Liver (tissue), 9 donors: ENCODE data around the gene GRK3. TPM values are rescaled to one million over a fixed set of nuclear protein-coding genes. Genes with fewer than 3 reads are reported as not detected.

Experiments
- DNase-seq: peaks from one replicate; pipeline ENCODE4 v3.0.0-alpha.2; 2017; ENCODE audit warnings: low spot score
- H3K27ac ChIP-seq, 2 donors: one replicate each; pipeline ENCODE4 v1.7.0; 2013; ENCODE audit warnings: inconsistent platforms in 2 of 2, low read length in 2 of 2, control low read depth in 1 of 2, low read depth in 1 of 2, mild to moderate bottlenecking in 1 of 2
- H3K27me3 ChIP-seq, 4 donors: one replicate each; pipeline versions ENCODE4 v1.6.1 to v1.7.0; 2013; ENCODE audit warnings: low read length in 3 of 4, inconsistent platforms in 1 of 4, mild to moderate bottlenecking in 1 of 4, moderate library complexity in 1 of 4; ENCODE audit not compliant: control insufficient read depth in 4 of 4, insufficient read depth in 4 of 4
- H3K36me3 ChIP-seq, 4 donors: one replicate each; pipeline versions ENCODE4 v1.6.1 to v1.7.0; 2013; ENCODE audit warnings: low read length in 3 of 4, mild to moderate bottlenecking in 3 of 4, low read depth in 1 of 4, moderate library complexity in 1 of 4; ENCODE audit not compliant: control insufficient read depth in 4 of 4, insufficient read depth in 3 of 4
- H3K4me1 ChIP-seq, 4 donors: one replicate each; pipeline versions ENCODE4 v1.6.1 to v1.7.0; 2013; ENCODE audit warnings: low read length in 3 of 4, mild to moderate bottlenecking in 3 of 4, moderate library complexity in 1 of 4; ENCODE audit not compliant: control insufficient read depth in 4 of 4, insufficient read depth in 4 of 4
- H3K4me3 ChIP-seq, 3 donors: one replicate each; pipeline versions ENCODE4 v1.6.1 to v1.7.0; 2013; ENCODE audit warnings: low read length in 3 of 3, control low read depth in 1 of 3, low read depth in 1 of 3, mild to moderate bottlenecking in 1 of 3
- H3K9ac ChIP-seq, 2 donors: one replicate each; pipeline ENCODE4 v1.7.0; 2013; ENCODE audit warnings: low read length in 2 of 2, mild to moderate bottlenecking in 2 of 2, moderate library complexity in 2 of 2, control low read depth in 1 of 2, low read depth in 1 of 2
- H3K9me3 ChIP-seq, 4 donors: one replicate each; pipeline versions ENCODE4 v1.6.1 to v1.7.0; 2013; ENCODE audit warnings: low read length in 3 of 4; ENCODE audit not compliant: control insufficient read depth in 4 of 4
- EGR1 ChIP-seq, 2 donors: IDR thresholded peaks; 2 replicates each; pipeline ENCODE4 v1.6.1; 2016 to 2018; ENCODE audit warnings: antibody characterized with exemption in 2 of 2, low read depth in 2 of 2
- FOXA1 ChIP-seq: IDR thresholded peaks from 2 replicates; pipeline ENCODE4 v1.6.1; 2016; ENCODE audit warnings: antibody characterized with exemption
- GABPA ChIP-seq, 2 donors: IDR thresholded peaks in 1 of 2; conservative IDR thresholded peaks in 1 of 2; 2 replicates each; pipeline ENCODE4 v1.6.1; 2016; ENCODE audit warnings: antibody characterized with exemption in 2 of 2, mild to moderate bottlenecking in 1 of 2, moderate library complexity in 1 of 2
- HNF4A ChIP-seq, 2 donors: conservative IDR thresholded peaks; 2 replicates each; pipeline ENCODE4 v1.6.1; 2016; ENCODE audit warnings: antibody characterized with exemption in 2 of 2, mild to moderate bottlenecking in 2 of 2
- HNF4G ChIP-seq: IDR thresholded peaks from 2 replicates; pipeline ENCODE4 v1.6.1; 2016; ENCODE audit warnings: antibody characterized with exemption
- JUND ChIP-seq, 2 donors: IDR thresholded peaks; 2 replicates each; pipeline ENCODE4 v1.6.1; 2016; ENCODE audit warnings: antibody characterized with exemption in 2 of 2
- MAX ChIP-seq: IDR thresholded peaks from 2 replicates; pipeline ENCODE4 v1.6.1; 2016; ENCODE audit warnings: antibody characterized with exemption
- NR2F2 ChIP-seq: IDR thresholded peaks from 2 replicates; pipeline ENCODE4 v1.6.1; 2016; ENCODE audit warnings: antibody characterized with exemption
- REST ChIP-seq: IDR thresholded peaks from 2 replicates; pipeline ENCODE4 v1.6.1; 2016; ENCODE audit warnings: antibody characterized with exemption, mild to moderate bottlenecking
- RXRA ChIP-seq, 2 donors: IDR thresholded peaks; 2 replicates each; pipeline ENCODE4 v1.6.1; 2017 to 2018; ENCODE audit warnings: antibody characterized with exemption in 2 of 2, mild to moderate bottlenecking in 1 of 2
- SP1 ChIP-seq: IDR thresholded peaks from 2 replicates; pipeline ENCODE4 v1.6.1; 2018; ENCODE audit warnings: antibody characterized with exemption, mild to moderate bottlenecking
- TAF1 ChIP-seq: conservative IDR thresholded peaks from 2 replicates; pipeline ENCODE4 v1.6.1; 2016; ENCODE audit warnings: antibody characterized with exemption, mild to moderate bottlenecking
- YY1 ChIP-seq: IDR thresholded peaks from 2 replicates; pipeline ENCODE4 v1.6.1; 2016; ENCODE audit warnings: antibody characterized with exemption, mild to moderate bottlenecking
- WGBS: extraction: QIAGEN DNeasy Blood & Tissue Kit; methylation state at CpG from one replicate; pipeline ENCODE4 v1.1.7; 2013; 5-methylcytosine and 5-hydroxymethylcytosine counted together
- polyA plus RNA-seq, 2 donors: library from polyadenylated mRNA; stranded (reverse) in 1 of 2; unstranded in 1 of 2; fragments of 200-250 nt in 1 of 2; fragments of >200 nt in 1 of 2; fragmentation: Nextera tagmentation in 1 of 2; extraction: Ambion mirVana in 1 of 2; gene quantifications; one replicate each; pipeline versions ENCODE4 v1.2.1 to v1.2.3, GENCODE V29; 2013 to 2015
- total RNA-seq, 2 donors: library from RNA; depleted of rRNA; stranded (reverse); fragments of >200 nt; gene quantifications; one replicate each; pipeline ENCODE4 v1.2.3, GENCODE V29; 2014
- TF ChIP-seq, protein P1 (sequence below): fragments of 150-350 bp; IDR thresholded peaks from 2 replicates; pipeline ENCODE4 v1.5.1; 2017; ENCODE audit warnings: improper control_type of control experiment, low read depth, low read length; ENCODE audit not compliant: missing input control
- donor health status: healthy.
- donor health status: healthy.
- donor health status: healthy.
- donor health status: healthy.
- donor health status: healthy.

Gene GRK3
- total and polyA plus RNA-seq, 4 donors = 0.79 to 6.5 (median 2.4) TPM

DNA sequence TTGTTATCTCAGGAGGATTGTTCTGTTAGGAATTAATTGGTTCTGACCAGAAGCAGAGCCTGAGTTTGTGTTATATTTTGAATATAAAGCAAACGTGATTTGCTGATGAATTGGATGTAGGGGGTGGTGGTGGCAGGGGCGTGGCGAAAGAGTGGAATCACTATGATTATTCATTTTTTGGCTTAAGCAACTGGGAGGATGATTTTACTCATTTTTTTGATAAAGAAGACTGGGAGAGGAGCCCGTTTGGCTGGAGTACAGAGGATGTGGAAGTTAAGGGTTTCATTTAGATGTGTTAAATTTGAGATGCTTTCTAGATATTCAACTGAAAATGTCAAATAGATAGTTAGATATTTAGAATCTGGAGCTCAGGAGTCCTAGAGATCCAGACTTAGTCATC is 94.2 kb downstream of the GRK3 start:
- H3K4me1 ChIP-seq = no peaks in the 10 kb centered on the region
- 78% methylated on average over 4 of the region's 4 CpGs for WGBS
- no peak overlapping the region for H3K4me3 ChIP-seq
- no peaks in the 10 kb centered on the region for H3K27me3 ChIP-seq
- no peaks in the 10 kb centered on the region for H3K36me3 ChIP-seq
- H3K27ac ChIP-seq = no peak overlapping the region
- no peaks in the 10 kb centered on the region for H3K9me3 ChIP-seq
- H3K9ac ChIP-seq = no peak overlapping the region
- DNase-seq = no peak
- TF ChIP-seq YY1 (no peak), FOXA1 (no peak), TAF1 (no peak), REST (no peak), SP1 (no peak), GABPA (IDR thresholded peaks at IDR 0.05 in 1 of 2, conservative IDR thresholded peaks at IDR 0.05 in 1 of 2) (no peak), RXRA (IDR thresholded peaks at IDR 0.05) (no peak), NR2F2 (no peak), JUND (IDR thresholded peaks at IDR 0.05) (no peak), HNF4A (conservative IDR thresholded peaks at IDR 0.05) (no peak)
- TF ChIP-seq, protein P1, sequence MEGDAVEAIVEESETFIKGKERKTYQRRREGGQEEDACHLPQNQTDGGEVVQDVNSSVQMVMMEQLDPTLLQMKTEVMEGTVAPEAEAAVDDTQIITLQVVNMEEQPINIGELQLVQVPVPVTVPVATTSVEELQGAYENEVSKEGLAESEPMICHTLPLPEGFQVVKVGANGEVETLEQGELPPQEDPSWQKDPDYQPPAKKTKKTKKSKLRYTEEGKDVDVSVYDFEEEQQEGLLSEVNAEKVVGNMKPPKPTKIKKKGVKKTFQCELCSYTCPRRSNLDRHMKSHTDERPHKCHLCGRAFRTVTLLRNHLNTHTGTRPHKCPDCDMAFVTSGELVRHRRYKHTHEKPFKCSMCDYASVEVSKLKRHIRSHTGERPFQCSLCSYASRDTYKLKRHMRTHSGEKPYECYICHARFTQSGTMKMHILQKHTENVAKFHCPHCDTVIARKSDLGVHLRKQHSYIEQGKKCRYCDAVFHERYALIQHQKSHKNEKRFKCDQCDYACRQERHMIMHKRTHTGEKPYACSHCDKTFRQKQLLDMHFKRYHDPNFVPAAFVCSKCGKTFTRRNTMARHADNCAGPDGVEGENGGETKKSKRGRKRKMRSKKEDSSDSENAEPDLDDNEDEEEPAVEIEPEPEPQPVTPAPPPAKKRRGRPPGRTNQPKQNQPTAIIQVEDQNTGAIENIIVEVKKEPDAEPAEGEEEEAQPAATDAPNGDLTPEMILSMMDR = no peak

GRCh38 chr22:25659413-25659812 is 94.9 kb downstream of the GRK3 start:
- H3K4me1 ChIP-seq = peaks cover 0 to 5% (median under 1%) of the 10 kb centered on the region in 4 donors
- WGBS = 61% methylated on average over 2 of the region's 2 CpGs
- no peaks in the 10 kb centered on the region for H3K36me3 ChIP-seq
- no peak for TF ChIP-seq GABPA (IDR thresholded peaks at IDR 0.05 in 1 of 2, conservative IDR thresholded peaks at IDR 0.05 in 1 of 2)
- no peak for TF ChIP-seq EGR1 (IDR thresholded peaks at IDR 0.05; ENCODE audit: low read depth in 2 of 2)
- TF ChIP-seq FOXA1 = no peak
- no peak for TF ChIP-seq JUND (IDR thresholded peaks at IDR 0.05)
- TF ChIP-seq MAX = no peak
- TF ChIP-seq NR2F2 = no peak
- TF ChIP-seq HNF4G = no peak
- TF ChIP-seq SP1 = no peak
- TF ChIP-seq HNF4A (conservative IDR thresholded peaks at IDR 0.05) = no peak
- DNase-seq = no peak
- H3K9ac ChIP-seq = no peak overlapping the region
- H3K27me3 ChIP-seq = no peaks in the 10 kb centered on the region
- no peak overlapping the region for H3K4me3 ChIP-seq
- H3K9me3 ChIP-seq = no peaks in the 10 kb centered on the region
- no peak overlapping the region for H3K27ac ChIP-seq
